ENCODE data around the gene FAM210B.

- TF ChIP-seq, protein P1, sequence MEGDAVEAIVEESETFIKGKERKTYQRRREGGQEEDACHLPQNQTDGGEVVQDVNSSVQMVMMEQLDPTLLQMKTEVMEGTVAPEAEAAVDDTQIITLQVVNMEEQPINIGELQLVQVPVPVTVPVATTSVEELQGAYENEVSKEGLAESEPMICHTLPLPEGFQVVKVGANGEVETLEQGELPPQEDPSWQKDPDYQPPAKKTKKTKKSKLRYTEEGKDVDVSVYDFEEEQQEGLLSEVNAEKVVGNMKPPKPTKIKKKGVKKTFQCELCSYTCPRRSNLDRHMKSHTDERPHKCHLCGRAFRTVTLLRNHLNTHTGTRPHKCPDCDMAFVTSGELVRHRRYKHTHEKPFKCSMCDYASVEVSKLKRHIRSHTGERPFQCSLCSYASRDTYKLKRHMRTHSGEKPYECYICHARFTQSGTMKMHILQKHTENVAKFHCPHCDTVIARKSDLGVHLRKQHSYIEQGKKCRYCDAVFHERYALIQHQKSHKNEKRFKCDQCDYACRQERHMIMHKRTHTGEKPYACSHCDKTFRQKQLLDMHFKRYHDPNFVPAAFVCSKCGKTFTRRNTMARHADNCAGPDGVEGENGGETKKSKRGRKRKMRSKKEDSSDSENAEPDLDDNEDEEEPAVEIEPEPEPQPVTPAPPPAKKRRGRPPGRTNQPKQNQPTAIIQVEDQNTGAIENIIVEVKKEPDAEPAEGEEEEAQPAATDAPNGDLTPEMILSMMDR (IDR thresholded peaks at IDR 0.05) = no peak
- no peak for TF ChIP-seq POLR2A (IDR thresholded peaks at IDR 0.05)
Observed at GRCh38 chr20:56403465-56403864, 44.7 kb downstream of the FAM210B start.

Data from heart left ventricle (tissue), 13 donors.